ENCODE data around the gene FOXO1.

FOXO1 gene

GRCh38 chr13:40588101-40588500 lies 78.3 kb downstream of the FOXO1 start:
- no peak for DNase-seq (ENCODE audit: extremely low read depth, low read depth)
- TF ChIP-seq CTCF (IDR thresholded peaks at IDR 0.05; ENCODE audit: low read depth, low read length): no peak

GRCh38 chr13:40586886-40587565 lies 79.4 kb downstream of the FOXO1 start:
- DNase-seq (ENCODE audit: extremely low read depth, low read depth): no peak
- TF ChIP-seq CTCF (IDR thresholded peaks at IDR 0.05; ENCODE audit: low read depth, low read length): no peak

- DNase-seq (ENCODE audit: extremely low read depth, low read depth): no peak
- no peak for TF ChIP-seq CTCF (IDR thresholded peaks at IDR 0.05; ENCODE audit: low read depth, low read length)
Measured at GRCh38 chr13:40585911-40586471, 80.5 kb downstream of the FOXO1 start.

GRCh38 chr13:40583738-40584137 lies 82.7 kb downstream of the FOXO1 start:
- TF ChIP-seq CTCF (IDR thresholded peaks at IDR 0.05; ENCODE audit: low read depth, low read length): no peak
- DNase-seq (ENCODE audit: extremely low read depth, low read depth): no peak

- no peak for DNase-seq (ENCODE audit: extremely low read depth, low read depth)
- TF ChIP-seq CTCF (IDR thresholded peaks at IDR 0.05; ENCODE audit: low read depth, low read length): no peak
Measured at GRCh38 chr13:40582531-40582930, 83.9 kb downstream of the FOXO1 start.

- DNase-seq (ENCODE audit: extremely low read depth, low read depth): no peak
- TF ChIP-seq CTCF (IDR thresholded peaks at IDR 0.05; ENCODE audit: low read depth, low read length): no peak
Measured at GRCh38 chr13:40581277-40581579, 85.2 kb downstream of the FOXO1 start.

GRCh38 chr13:40580566-40581276 lies 85.7 kb downstream of the FOXO1 start:
- TF ChIP-seq CTCF (IDR thresholded peaks at IDR 0.05; ENCODE audit: low read depth, low read length): no peak

More at GRCh38 chr13:40580566-40581276, 85.7 kb downstream of the FOXO1 start:
- no peak for DNase-seq (ENCODE audit: extremely low read depth, low read depth)

Measured in AG09319 (cell line).